Left lobe of liver (tissue), 2 donors: ENCODE results near the gene BCAS4. TPM values are rescaled to one million over a fixed set of nuclear protein-coding genes. Genes with fewer than 3 reads are reported as not detected.
A peak's percentile ranks its signal among the peaks of the same experiment; 100 is the strongest.
"Not testable (repeated sequence)": the region's sequence is repeated elsewhere in the genome, so short reads cannot be mapped to it uniquely, and the experiment has no call there.

Experiments
- ATAC-seq: fragments of 200-7000 bp; cut with Tn5 transposase; one replicate; pipeline ENCODE4 v1.9.1; 2020; ENCODE audit warnings: mild to moderate bottlenecking, moderate library complexity
- DNase-seq: peaks from one replicate; pipeline ENCODE4 v3.0.0-alpha.2; 2020; ENCODE audit warnings: low spot score
- total RNA-seq: library from RNA; stranded (reverse); gene quantifications from one replicate; pipeline ENCODE4 v1.2.1, GENCODE V29; 2021
- donor health status: DM: no; HTN: no; CAD: no; lungs with moderate emphysema.
- donor health status: DM: no; HTN: yes; CAD: no.

The BCAS4 gene
- total RNA-seq, 1 donor from 2014 or later = 0.83 TPM

- DNase-seq (no peak), ATAC-seq (no peak)
Measured at GRCh38 chr20:50872560-50873425, 77.9 kb downstream of the BCAS4 start.

- no peak for DNase-seq
- no peak for ATAC-seq
Measured at GRCh38 chr20:50873585-50873984, 78.7 kb downstream of the BCAS4 start.

- ATAC-seq (no peak), DNase-seq (no peak)
Measured at GRCh38 chr20:50874111-50874757, 79.4 kb downstream of the BCAS4 start.

GRCh38 chr20:50874758-50875665, 80.2 kb downstream of the BCAS4 start:
- DNase-seq = no peak

DNA sequence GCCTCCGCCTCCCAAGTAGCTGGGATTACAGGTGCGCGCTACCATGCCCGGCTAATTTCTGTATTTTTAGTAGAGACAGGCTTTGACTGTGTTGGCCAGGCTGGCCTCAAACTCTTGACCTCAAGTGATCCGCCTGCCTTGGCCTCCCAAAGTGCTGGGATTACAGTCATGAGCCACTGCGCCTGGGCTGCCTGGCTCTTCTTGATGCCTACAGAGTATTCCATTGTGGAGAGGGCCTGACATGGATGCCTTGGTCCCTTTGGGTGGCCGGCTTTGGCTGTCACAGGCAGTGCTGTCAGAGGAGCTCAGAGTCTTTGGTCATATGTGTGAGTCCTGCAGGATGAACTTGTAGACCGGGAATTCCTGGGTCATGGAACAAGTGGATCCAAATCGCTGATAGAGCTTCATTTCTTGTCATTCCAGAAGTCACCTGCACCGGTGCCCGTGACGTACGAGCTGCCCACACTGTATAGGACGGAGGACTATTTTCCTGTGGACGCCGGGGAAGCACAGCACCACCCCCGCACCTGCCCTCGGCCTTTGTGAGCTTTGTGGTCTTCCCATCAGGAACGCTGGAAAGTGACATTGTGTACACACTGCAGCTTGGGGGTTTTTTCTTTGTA, 81.3 kb downstream of the BCAS4 start:
- no peak for DNase-seq
- ATAC-seq = no peak

More at GRCh38 chr20:50874758-50875665, 80.2 kb downstream of the BCAS4 start:
- no peak for ATAC-seq

GRCh38 chr20:50876816-50877215, 82.0 kb downstream of the BCAS4 start:
- DNase-seq (no peak), ATAC-seq (no peak)

DNA sequence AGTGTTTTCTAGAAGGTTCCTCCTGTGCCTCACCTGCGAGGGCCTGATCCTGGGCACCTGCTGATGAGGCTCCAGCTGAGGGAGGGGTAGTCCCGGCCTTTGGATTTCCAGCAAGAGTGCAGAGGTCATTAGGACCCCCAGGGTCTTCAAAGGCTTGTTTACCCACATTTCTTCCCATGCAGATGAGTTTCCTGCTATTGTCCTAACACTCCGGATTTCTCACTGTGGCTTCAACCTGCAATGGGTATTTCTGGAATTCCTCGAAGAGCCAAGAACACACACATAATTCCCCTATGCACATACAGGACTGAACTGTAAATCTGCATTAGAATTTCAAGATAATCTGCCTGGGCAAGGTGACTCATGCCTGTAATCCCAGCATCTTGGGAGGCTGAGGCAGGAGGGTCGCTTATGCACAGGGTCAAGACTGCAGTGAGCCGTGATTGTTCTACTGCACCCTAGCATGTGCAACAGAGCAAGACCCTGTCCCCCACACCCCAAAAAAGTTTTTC, 82.4 kb downstream of the BCAS4 start:
- no peak for ATAC-seq
- DNase-seq = no peak

- ATAC-seq (no peak), DNase-seq (no peak)
Measured at GRCh38 chr20:50879649-50880550, 85.0 kb downstream of the BCAS4 start.

GRCh38 chr20:50881759-50882424, 87.0 kb downstream of the BCAS4 start:
- DNase-seq, ATAC-seq: not testable (repeated sequence)

GRCh38 chr20:50883856-50884255, 89.0 kb downstream of the BCAS4 start:
- ATAC-seq (no peak), DNase-seq (no peak)

DNA sequence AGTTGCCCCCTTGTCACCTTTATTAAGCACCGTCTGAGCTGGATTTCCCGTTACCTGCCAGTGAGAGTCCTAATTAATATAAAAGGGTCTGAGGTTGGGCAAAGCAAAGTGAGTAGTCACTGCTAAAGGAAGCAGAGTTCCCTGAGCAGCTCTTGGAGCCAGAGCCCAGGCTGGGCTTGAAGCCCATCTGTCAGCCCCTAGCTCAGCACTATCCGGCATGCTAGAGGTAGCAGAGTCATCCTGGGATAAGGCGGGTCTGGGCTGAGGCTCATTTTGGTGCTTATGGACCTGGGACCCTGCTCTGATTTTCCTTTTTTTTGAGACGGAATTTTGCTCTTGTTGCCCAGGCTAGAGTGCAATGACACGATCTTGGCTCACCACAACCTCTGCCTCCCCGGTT, 90.2 kb downstream of the BCAS4 start:
- DNase-seq = no peak
- peak; percentile 34 for ATAC-seq

GRCh38 chr20:50885781-50886180, 90.9 kb downstream of the BCAS4 start:
- DNase-seq = no peak
- ATAC-seq = no peak

DNA sequence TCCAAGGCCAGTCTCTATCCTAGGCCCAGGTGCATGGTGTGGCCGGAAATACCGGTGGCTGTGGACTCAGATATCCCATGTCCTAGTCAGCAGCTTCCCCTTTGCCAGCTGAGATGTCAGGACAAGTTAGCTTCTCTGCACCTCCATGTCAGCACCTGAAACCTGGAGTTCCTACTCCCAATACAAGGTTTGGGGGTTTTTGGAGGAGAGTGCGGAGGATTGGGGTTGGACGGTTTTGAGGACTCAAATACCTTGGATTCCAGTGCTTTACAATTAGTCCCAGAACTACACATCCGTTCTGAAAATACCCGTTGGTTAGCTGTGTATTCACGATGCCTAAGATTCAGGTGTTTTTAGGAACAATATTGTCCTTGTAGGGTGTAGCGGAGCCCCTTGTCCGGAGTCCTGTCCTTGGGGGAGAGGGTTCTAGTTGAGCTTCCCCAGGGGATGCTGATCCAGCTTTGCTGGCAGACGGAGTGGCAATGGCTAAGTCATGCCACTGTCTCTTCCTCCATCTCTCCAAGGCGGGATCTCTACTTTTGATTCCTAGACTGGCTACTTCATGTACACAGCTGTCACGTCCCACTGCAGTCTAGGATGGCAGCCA, 91.4 kb downstream of the BCAS4 start:
- no peak for DNase-seq
- ATAC-seq = peak; percentile 19

- ATAC-seq (no peak), DNase-seq (no peak)
Measured at GRCh38 chr20:50887576-50887975, 92.7 kb downstream of the BCAS4 start.

DNA sequence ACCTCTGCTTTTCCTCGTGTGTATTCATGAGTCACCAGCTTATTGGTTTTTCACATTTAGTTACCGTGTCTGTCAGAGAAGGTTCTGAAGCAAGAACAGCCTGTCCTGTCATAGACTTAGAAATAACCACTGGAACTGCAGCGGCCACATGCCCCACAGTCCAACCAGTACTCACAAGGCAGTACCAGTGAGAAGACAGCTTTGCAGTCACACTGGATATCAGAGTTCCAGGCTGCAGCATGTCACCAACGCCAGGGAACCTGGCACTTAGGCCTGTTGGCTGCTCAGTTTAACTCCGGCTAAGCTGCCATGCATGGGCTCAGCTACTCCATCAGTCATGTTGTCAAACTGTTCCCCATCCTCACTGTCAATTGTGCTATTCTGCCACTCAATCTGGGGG, 96.3 kb downstream of the BCAS4 start:
- no peak for ATAC-seq

GRCh38 chr20:50892394-50892793, 97.5 kb downstream of the BCAS4 start:
- DNase-seq (no peak), ATAC-seq (no peak)

More for the DNA sequence above, 96.3 kb downstream of the BCAS4 start:
- DNase-seq = no peak

- DNase-seq (no peak), ATAC-seq (no peak)
Measured at GRCh38 chr20:50893620-50894019, 98.8 kb downstream of the BCAS4 start.

DNA sequence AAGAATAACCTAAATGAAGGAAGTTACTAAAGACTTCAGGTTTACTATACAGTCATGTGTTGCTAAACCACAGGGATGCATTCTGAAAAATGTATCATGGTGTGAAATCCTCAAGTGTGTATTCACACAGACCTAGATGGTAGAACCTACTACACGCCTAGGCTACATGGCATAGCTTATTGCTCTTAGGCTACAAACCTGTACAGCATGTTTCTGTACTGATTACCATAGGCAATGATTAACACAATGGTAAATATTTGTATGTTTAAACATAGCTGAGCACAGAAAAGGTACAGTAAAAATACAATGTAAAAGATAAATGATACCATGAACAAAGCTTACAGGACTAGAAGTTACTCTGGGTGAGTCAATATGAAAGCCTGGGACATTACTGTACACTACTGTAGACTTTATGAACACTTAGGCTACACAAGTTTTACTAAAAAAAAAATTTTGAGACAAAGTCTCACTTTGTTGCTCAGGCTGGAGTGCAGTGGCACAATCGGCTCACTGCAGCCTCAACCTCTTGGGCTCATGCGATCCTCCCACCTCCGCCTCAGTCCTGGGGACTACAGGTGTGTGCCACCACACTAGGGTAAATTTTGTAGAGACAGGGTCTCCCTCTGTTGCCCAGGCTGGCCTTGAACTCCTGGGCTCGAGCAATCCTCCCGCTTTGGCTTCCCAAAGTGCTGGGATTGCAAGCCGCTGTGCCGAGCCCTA, 100.4 kb downstream of the BCAS4 start:
- ATAC-seq (peak; percentile 75), DNase-seq (no peak)
